GM18526 (cell line): ENCODE data around the gene ITPK1.

Experiments
- POLR2A ChIP-seq: IDR thresholded peaks from 3 replicates; pipeline ENCODE4 v1.6.1; 2011; ENCODE audit not compliant: insufficient read length; ENCODE audit errors: extremely low read depth

The ITPK1 gene

GRCh38 chr14:92927349-92928257, 188.1 kb downstream of the ITPK1 start:
- no peak for TF ChIP-seq POLR2A

- TF ChIP-seq POLR2A, result no peak
Measured at GRCh38 chr14:92926931-92927330, 188.8 kb downstream of the ITPK1 start.

GRCh38 chr14:92926180-92926845, 189.4 kb downstream of the ITPK1 start:
- no peak for TF ChIP-seq POLR2A

GRCh38 chr14:92925446-92925845, 190.3 kb downstream of the ITPK1 start:
- TF ChIP-seq POLR2A, result no peak

GRCh38 chr14:92924247-92924646, 191.5 kb downstream of the ITPK1 start:
- TF ChIP-seq POLR2A, result no peak

- no peak for TF ChIP-seq POLR2A
Measured at GRCh38 chr14:92923744-92924103, 192.0 kb downstream of the ITPK1 start.

GRCh38 chr14:92922883-92923743, 192.6 kb downstream of the ITPK1 start, which contains the start of gene CHGA:
Gene CHGA, plus strand, starts transcription at chr14:92923150. Its CDS starts 210 bp downstream, at chr14:92923360.
- no peak for TF ChIP-seq POLR2A

- no peak for TF ChIP-seq POLR2A
Measured at GRCh38 chr14:92922155-92922735, 193.5 kb downstream of the ITPK1 start.

- TF ChIP-seq POLR2A, result no peak
Measured at GRCh38 chr14:92920001-92920400, 195.7 kb downstream of the ITPK1 start.

- no peak for TF ChIP-seq POLR2A
Measured at GRCh38 chr14:92917956-92918355, 197.8 kb downstream of the ITPK1 start.

- no peak for TF ChIP-seq POLR2A
Measured at GRCh38 chr14:92917041-92917940, 198.4 kb downstream of the ITPK1 start.

GRCh38 chr14:92916201-92916600, 199.5 kb downstream of the ITPK1 start:
- TF ChIP-seq POLR2A, result no peak

GRCh38 chr14:92914087-92914656, 201.6 kb downstream of the ITPK1 start:
- no peak for TF ChIP-seq POLR2A
